ENCODE measurements around the gene C15orf39.

DNA sequence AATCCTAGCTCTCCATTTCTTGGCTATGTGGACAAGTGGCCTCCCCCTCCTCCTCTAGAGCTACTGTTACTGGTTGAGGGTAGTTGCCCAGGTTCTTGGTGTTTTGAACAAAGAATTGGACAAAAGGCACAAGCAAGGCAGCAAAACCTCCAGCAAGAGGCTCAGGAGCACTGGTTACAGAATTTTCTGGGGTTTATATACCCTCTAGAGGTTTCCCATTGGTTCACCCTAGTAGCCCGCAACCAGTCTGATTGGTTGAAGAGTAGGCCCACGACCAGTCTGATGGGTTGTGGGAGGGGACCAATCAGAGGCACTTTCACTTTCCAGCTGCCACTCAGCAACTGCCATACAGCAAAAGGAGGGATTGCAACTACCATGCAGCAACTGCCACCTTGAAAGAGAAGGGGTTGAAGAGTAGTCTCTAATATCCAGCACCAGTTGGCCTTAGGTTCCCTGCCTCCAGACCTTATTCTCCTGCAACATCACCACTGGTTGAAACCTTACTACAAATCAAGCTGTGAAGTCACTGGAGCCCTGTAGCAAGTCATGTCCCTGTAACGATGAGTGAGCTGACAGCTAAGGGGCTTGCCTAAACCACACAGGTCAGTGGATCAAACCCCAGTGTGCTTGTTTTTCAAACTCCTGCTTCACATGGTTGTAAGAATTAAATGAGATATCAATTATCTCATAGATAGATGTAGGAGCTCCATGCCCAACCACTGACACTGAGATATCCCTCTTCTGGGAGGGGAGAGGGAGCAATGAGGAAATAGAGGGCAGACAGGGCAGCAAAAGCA is 2.9 kb upstream of the C15orf39 start:
- TF ChIP-seq ZNF577 (CRISPR knock-in tag; IDR thresholded peaks at IDR 0.05; ENCODE audit: borderline replicate concordance, low read depth): no peak
- no peak for TF ChIP-seq ARID5B (CRISPR knock-in tag; IDR thresholded peaks at IDR 0.05)
- TF ChIP-seq, protein P1, sequence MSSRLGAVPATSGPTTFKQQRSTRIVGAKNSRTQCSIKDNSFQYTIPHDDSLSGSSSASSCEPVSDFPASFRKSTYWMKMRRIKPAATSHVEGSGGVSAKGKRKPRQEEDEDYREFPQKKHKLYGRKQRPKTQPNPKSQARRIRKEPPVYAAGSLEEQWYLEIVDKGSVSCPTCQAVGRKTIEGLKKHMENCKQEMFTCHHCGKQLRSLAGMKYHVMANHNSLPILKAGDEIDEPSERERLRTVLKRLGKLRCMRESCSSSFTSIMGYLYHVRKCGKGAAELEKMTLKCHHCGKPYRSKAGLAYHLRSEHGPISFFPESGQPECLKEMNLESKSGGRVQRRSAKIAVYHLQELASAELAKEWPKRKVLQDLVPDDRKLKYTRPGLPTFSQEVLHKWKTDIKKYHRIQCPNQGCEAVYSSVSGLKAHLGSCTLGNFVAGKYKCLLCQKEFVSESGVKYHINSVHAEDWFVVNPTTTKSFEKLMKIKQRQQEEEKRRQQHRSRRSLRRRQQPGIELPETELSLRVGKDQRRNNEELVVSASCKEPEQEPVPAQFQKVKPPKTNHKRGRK (CRISPR knock-in tag; IDR thresholded peaks at IDR 0.05): no peak
- TF ChIP-seq NR2F1 (CRISPR knock-in tag; IDR thresholded peaks at IDR 0.05): no peak
- TF ChIP-seq SETDB1 (CRISPR knock-in tag; IDR thresholded peaks at IDR 0.05; ENCODE audit: borderline replicate concordance): no peak
- TF ChIP-seq ZNF10 (CRISPR knock-in tag; IDR thresholded peaks at IDR 0.05; ENCODE audit: borderline replicate concordance, low read depth): no peak
- TF ChIP-seq GLMP (CRISPR knock-in tag; IDR thresholded peaks at IDR 0.05; ENCODE audit: borderline replicate concordance): no peak
- TF ChIP-seq YY1 (IDR thresholded peaks at IDR 0.05; ENCODE audit: insufficient read depth, insufficient replicate concordance, low read depth, low read length): no peak
- TF ChIP-seq, protein P2, sequence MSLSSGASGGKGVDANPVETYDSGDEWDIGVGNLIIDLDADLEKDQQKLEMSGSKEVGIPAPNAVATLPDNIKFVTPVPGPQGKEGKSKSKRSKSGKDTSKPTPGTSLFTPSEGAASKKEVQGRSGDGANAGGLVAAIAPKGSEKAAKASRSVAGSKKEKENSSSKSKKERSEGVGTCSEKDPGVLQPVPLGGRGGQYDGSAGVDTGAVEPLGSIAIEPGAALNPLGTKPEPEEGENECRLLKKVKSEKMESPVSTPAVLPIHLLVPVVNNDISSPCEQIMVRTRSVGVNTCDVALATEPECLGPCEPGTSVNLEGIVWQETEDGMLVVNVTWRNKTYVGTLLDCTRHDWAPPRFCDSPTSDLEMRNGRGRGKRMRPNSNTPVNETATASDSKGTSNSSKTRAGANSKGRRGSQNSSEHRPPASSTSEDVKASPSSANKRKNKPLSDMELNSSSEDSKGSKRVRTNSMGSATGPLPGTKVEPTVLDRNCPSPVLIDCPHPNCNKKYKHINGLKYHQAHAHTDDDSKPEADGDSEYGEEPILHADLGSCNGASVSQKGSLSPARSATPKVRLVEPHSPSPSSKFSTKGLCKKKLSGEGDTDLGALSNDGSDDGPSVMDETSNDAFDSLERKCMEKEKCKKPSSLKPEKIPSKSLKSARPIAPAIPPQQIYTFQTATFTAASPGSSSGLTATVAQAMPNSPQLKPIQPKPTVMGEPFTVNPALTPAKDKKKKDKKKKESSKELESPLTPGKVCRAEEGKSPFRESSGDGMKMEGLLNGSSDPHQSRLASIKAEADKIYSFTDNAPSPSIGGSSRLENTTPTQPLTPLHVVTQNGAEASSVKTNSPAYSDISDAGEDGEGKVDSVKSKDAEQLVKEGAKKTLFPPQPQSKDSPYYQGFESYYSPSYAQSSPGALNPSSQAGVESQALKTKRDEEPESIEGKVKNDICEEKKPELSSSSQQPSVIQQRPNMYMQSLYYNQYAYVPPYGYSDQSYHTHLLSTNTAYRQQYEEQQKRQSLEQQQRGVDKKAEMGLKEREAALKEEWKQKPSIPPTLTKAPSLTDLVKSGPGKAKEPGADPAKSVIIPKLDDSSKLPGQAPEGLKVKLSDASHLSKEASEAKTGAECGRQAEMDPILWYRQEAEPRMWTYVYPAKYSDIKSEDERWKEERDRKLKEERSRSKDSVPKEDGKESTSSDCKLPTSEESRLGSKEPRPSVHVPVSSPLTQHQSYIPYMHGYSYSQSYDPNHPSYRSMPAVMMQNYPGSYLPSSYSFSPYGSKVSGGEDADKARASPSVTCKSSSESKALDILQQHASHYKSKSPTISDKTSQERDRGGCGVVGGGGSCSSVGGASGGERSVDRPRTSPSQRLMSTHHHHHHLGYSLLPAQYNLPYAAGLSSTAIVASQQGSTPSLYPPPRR (CRISPR knock-in tag; IDR thresholded peaks at IDR 0.05; ENCODE audit: borderline replicate concordance): no peak
- TF ChIP-seq MXD1 (CRISPR knock-in tag; IDR thresholded peaks at IDR 0.05): no peak

All from HepG2 (cell line).